Transverse colon (tissue), 4 donors: ENCODE measurements around the gene VIPAS39. TPM values are rescaled to one million over a fixed set of nuclear protein-coding genes. Genes with fewer than 3 reads are reported as not detected.
A peak's percentile ranks its signal among the peaks of the same experiment; 100 is the strongest.

Experiments used
- DNase-seq: peaks from one replicate; pipeline ENCODE4 v3.0.0-alpha.2; 2019
- H3K27ac ChIP-seq, 4 donors: fragments of 200-600 bp; sonication (generic); 2 replicates each; pipeline ENCODE4 v1.5.1; 2016 to 2018; ENCODE audit warnings: inconsistent platforms in 4 of 4
- H3K27me3 ChIP-seq: fragments of 200-600 bp; sonication (generic); 2 replicates; pipeline ENCODE4 v1.5.1; 2017; ENCODE audit warnings: inconsistent platforms
- H3K36me3 ChIP-seq, 4 donors: fragments of 200-600 bp; sonication (generic); 2 replicates each; pipeline ENCODE4 v1.5.1; 2017 to 2019; ENCODE audit warnings: inconsistent platforms in 4 of 4
- H3K4me1 ChIP-seq, 4 donors: fragments of 200-600 bp; sonication (generic); 2 replicates each; pipeline ENCODE4 v1.5.1; 2017 to 2020; ENCODE audit warnings: inconsistent platforms in 4 of 4
- H3K4me3 ChIP-seq, 4 donors: fragments of 200-600 bp; sonication (generic); 1 replicate in 1 of 4; 2 replicates in 3 of 4; pipeline versions ENCODE4 v1.5.1 to v1.6.1; 2017 to 2019; ENCODE audit warnings: inconsistent platforms in 4 of 4
- H3K9me3 ChIP-seq, 2 donors: fragments of 200-600 bp; sonication (generic); 2 replicates each; pipeline ENCODE4 v1.5.1; 2017 to 2019; ENCODE audit warnings: inconsistent platforms in 2 of 2
- EP300 ChIP-seq: sonication (generic); formaldehyde crosslinking; IDR thresholded peaks from one replicate; pipeline ENCODE4 v1.6.1; 2017; ENCODE audit warnings: antibody characterized with exemption, low read depth
- POLR2A ChIP-seq: fragments of 450-650 bp; IDR thresholded peaks from one replicate; pipeline ENCODE4 v1.6.1; 2016; ENCODE audit warnings: antibody characterized with exemption, mild to moderate bottlenecking, moderate library complexity
- POLR2AphosphoS5 ChIP-seq, 3 donors: sonication (generic); formaldehyde crosslinking; IDR thresholded peaks; one replicate each; pipeline ENCODE4 v1.6.1; 2016; ENCODE audit warnings: antibody characterized with exemption in 3 of 3
- WGBS, 2 donors: methylation state at CpG; one replicate each; pipeline ENCODE4 v1.1.5; 2018; ENCODE audit warnings: low coverage in 1 of 2; 5-methylcytosine and 5-hydroxymethylcytosine counted together
- in situ Hi-C, 4 donors: fragments of 200-750 bp; cut with MboI; loops; one replicate each; pipeline versions ENCODE4 v1.15.0 to v1.15.1; 2017; ENCODE audit warnings: low sequenced_read_pairs in 3 of 4, low pct_ligation_motif_present in 1 of 4, low pct_unique_long_range_greater_than_20kb in 1 of 4
- intact Hi-C: fragments of 100-400 bp; cut with DNase I; formaldehyde crosslinking; loops from one replicate; pipeline ENCODE4 v1.15.1; 2023; ENCODE audit warnings: low total_unique reads
- total RNA-seq, 4 donors: library from RNA; depleted of rRNA; stranded (reverse); fragments of >200 nt; gene quantifications; one replicate each; pipeline ENCODE4 v1.1.0, GENCODE V29; 2016
- TF ChIP-seq, protein P1 (sequence below), 5 experiments: fragments of 200-600 bp in 3 of 5; fragments of 450-650 bp in 2 of 5; sonication (generic) in 3 of 5; IDR thresholded peaks; 1 replicate in 2 of 5; 2 replicates in 3 of 5; pipeline ENCODE4 v1.5.1; 2016 to 2017; ENCODE audit warnings: antibody characterized with exemption in 5 of 5, inconsistent platforms in 3 of 5, mild to moderate bottlenecking in 2 of 5, moderate library complexity in 1 of 5

Gene VIPAS39
- total RNA-seq, 4 donors from 2014 or later = 8.0 to 21.6 (median 18.0) TPM

DNA sequence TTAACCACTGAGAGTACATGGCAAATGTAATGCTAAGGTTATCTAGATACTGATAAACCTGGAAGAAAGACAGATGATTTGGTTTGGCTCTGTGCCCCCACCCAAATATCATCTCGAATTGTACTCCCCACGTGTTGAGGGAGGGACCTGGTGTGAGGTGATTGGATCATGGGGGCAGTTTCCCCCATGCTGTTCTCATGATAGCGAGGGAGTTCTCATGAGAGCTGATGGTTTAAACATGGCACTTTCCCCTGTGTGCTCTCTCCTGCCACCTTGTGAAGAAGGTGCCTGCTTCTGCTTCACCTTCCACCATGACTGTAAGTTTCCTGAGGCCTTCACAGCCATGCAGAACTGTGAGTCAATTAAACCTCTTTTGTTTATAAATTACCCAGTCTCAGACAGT is 48.3 kb downstream of the VIPAS39 start:
- 45 to 46% methylated on average over 3 of the region's 3 CpGs for WGBS, 2 donors
- H3K4me1 ChIP-seq = no peaks in the 10 kb centered on the region
- H3K9me3 ChIP-seq = no peaks in the 10 kb centered on the region
- H3K4me3 ChIP-seq = no peak overlapping the region
- TF ChIP-seq EP300 = no peak
- TF ChIP-seq, protein P1, sequence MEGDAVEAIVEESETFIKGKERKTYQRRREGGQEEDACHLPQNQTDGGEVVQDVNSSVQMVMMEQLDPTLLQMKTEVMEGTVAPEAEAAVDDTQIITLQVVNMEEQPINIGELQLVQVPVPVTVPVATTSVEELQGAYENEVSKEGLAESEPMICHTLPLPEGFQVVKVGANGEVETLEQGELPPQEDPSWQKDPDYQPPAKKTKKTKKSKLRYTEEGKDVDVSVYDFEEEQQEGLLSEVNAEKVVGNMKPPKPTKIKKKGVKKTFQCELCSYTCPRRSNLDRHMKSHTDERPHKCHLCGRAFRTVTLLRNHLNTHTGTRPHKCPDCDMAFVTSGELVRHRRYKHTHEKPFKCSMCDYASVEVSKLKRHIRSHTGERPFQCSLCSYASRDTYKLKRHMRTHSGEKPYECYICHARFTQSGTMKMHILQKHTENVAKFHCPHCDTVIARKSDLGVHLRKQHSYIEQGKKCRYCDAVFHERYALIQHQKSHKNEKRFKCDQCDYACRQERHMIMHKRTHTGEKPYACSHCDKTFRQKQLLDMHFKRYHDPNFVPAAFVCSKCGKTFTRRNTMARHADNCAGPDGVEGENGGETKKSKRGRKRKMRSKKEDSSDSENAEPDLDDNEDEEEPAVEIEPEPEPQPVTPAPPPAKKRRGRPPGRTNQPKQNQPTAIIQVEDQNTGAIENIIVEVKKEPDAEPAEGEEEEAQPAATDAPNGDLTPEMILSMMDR (IDR thresholded peaks at IDR 0.05) = peak in 2 of 5 experiments; percentile 11 to 16
- TF ChIP-seq POLR2A = no peak
- no peak for TF ChIP-seq POLR2AphosphoS5 (IDR thresholded peaks at IDR 0.05)
- DNase-seq = peak; percentile 8
- H3K27ac ChIP-seq = no peak overlapping the region
- no peaks in the 10 kb centered on the region for H3K36me3 ChIP-seq
- H3K27me3 ChIP-seq = no peaks in the 10 kb centered on the region
- intact Hi-C loops = loop anchor here (10.0 kb wide), 1 partner anchor 1654 kb away; no protein-coding TSS in a partner anchor
- in situ Hi-C loops = no loop called here

DNA sequence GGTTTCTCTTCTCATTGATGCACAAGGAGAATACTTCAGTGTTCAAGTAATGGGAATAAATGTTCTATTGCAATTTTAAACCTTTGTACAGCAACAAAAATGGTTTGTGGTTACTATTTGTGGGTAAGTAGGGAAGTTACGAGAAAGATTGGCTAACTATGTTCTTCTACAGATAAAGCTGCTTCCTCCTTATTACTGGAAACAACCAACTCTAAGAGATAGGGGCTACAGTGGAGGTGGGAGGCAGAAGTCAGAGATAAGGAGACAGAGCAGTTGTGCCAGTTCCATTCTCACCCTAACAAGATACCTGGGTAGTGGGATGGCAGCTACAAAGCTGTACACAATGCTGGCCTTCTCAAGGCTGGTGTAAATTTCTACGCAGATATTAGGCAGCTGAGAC is 50.2 kb downstream of the VIPAS39 start:
- WGBS, 2 donors = 81 to 82% methylated on average over 1 to 2 of the region's 2 CpGs
- Histone ChIP-seq H3K4me3 (no peak overlapping the region), H3K4me1 (no peaks in the 10 kb centered on the region), H3K27me3 (no peaks in the 10 kb centered on the region), H3K36me3 (no peaks in the 10 kb centered on the region), H3K27ac (no peak overlapping the region), H3K9me3 (no peaks in the 10 kb centered on the region)
- intact Hi-C loops (loop anchor here (10.0 kb wide), 1 partner anchor 1652 kb away; no protein-coding TSS in a partner anchor), in situ Hi-C loops (no loop called here)
- DNase-seq = no peak
- TF ChIP-seq POLR2AphosphoS5 (IDR thresholded peaks at IDR 0.05) = no peak
- TF ChIP-seq, protein P1 (IDR thresholded peaks at IDR 0.05) = no peak
- no peak for TF ChIP-seq POLR2A
- TF ChIP-seq EP300 = no peak

DNA sequence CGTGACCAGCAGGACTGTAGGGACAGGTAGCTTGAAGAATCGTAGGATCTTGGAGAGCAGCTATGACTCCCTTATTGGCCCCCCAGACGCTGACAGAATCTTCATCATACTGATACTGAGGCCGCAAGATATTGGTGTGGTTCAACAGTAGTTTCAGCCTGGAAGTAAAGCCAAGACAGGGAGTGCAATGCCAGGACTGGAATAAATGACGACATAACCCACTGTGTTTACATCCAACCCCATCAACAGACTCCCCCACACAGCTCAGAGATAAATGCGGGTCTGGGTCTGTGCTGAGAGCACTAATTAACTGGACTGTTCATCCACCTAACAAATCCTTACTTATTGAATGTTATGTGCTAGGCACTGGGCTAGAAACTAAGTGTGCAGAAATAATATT is 50.7 kb downstream of the VIPAS39 start:
- intact Hi-C loops = loop anchor here (10.0 kb wide), 1 partner anchor 1652 kb away; no protein-coding TSS in a partner anchor
- Histone ChIP-seq H3K4me1 (no peaks in the 10 kb centered on the region), H3K4me3 (no peak overlapping the region), H3K36me3 (no peaks in the 10 kb centered on the region), H3K9me3 (no peaks in the 10 kb centered on the region), H3K27ac (no peak overlapping the region), H3K27me3 (no peaks in the 10 kb centered on the region)
- no peak for DNase-seq
- in situ Hi-C loops = no loop called here
- WGBS, 2 donors = 68 to 80% methylated on average over 1 to 6 of the region's 6 CpGs
- no peak for TF ChIP-seq EP300
- TF ChIP-seq POLR2A = no peak
- TF ChIP-seq, protein P1 (IDR thresholded peaks at IDR 0.05) = no peak
- TF ChIP-seq POLR2AphosphoS5 (IDR thresholded peaks at IDR 0.05) = no peak

DNA sequence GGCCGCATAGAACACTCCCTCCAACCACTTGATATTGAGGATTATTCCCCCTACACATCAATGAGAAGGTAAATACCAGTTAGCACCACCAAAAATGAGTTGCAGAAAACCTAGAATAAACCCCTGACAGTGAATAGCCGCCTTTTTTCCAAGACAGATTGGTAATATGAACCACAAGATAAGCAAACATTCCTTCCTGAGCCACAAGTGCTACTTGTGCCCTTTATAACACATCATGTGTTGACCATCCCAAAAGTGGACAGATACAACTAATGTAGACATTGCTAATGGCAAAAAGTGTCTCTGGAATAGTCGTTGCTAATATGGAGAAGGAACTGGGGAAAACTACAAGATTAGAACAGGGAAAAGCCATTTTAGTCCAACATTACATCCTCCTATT is 51.3 kb downstream of the VIPAS39 start:
- Histone ChIP-seq H3K4me1 (no peaks in the 10 kb centered on the region), H3K9me3 (no peaks in the 10 kb centered on the region), H3K27me3 (no peaks in the 10 kb centered on the region), H3K36me3 (no peaks in the 10 kb centered on the region), H3K27ac (no peak overlapping the region), H3K4me3 (no peak overlapping the region)
- TF ChIP-seq, protein P1 (IDR thresholded peaks at IDR 0.05) = no peak
- no peak for TF ChIP-seq EP300
- TF ChIP-seq POLR2AphosphoS5 (IDR thresholded peaks at IDR 0.05) = no peak
- TF ChIP-seq POLR2A = no peak
- 50 to 73% methylated on average over 2 to 3 of the region's 3 CpGs for WGBS, 2 donors
- DNase-seq = no peak
- in situ Hi-C loops = no loop called here
- intact Hi-C loops = loop anchor here (10.0 kb wide), 1 partner anchor 1651 kb away; no protein-coding TSS in a partner anchor
